GM23338 (cell line): Measurements from ENCODE around the gene CARMIL1. TPM values are rescaled to one million over a fixed set of nuclear protein-coding genes. Genes with fewer than 3 reads are reported as not detected.

Experiments
- ATAC-seq: fragments of 200-7000 bp; cut with Tn5 transposase; 3 replicates; pipeline ENCODE4 v1.9.1; 2020
- DNase-seq: peaks from one replicate; pipeline ENCODE4 v3.0.0-alpha.2; 2015; ENCODE audit warnings: low spot score
- H2AFZ ChIP-seq: fragments of 200-600 bp; sonication (generic); 2 replicates; pipeline ENCODE4 v1.8.0; 2016; ENCODE audit warnings: antibody characterized with exemption, mild to moderate bottlenecking, moderate library complexity
- H3F3A ChIP-seq: fragments of 200-600 bp; sonication (generic); replicated peaks from 2 replicates; pipeline ENCODE4 v1.8.0; 2017; ENCODE audit warnings: antibody characterized with exemption, mixed run types, low read depth
- H3K27ac ChIP-seq: fragments of 200-600 bp; sonication (generic); 2 replicates; pipeline ENCODE4 v1.6.1; 2016; ENCODE audit warnings: low read depth
- H3K27me3 ChIP-seq: fragments of 200-600 bp; sonication (generic); 2 replicates; pipeline ENCODE4 v1.8.0; 2016; ENCODE audit warnings: mild to moderate bottlenecking, mixed run types, moderate library complexity; ENCODE audit not compliant: insufficient read depth
- H3K36me3 ChIP-seq: fragments of 200-600 bp; sonication (generic); 2 replicates; pipeline ENCODE4 v1.8.0; 2016; ENCODE audit warnings: mild to moderate bottlenecking; ENCODE audit not compliant: insufficient read depth
- H3K4me1 ChIP-seq: fragments of 200-600 bp; sonication (generic); 2 replicates; pipeline ENCODE4 v1.8.0; 2016; ENCODE audit warnings: mild to moderate bottlenecking, moderate library complexity; ENCODE audit not compliant: insufficient read depth
- H3K4me2 ChIP-seq: fragments of 200-600 bp; sonication (generic); 2 replicates; pipeline ENCODE4 v1.7.1; 2017; ENCODE audit warnings: mixed run types
- H3K4me3 ChIP-seq: fragments of 200-600 bp; sonication (generic); 2 replicates; pipeline ENCODE4 v1.6.1; 2016; ENCODE audit warnings: mixed run types
- H3K79me2 ChIP-seq: fragments of 200-600 bp; sonication (generic); replicated peaks from 2 replicates; pipeline ENCODE4 v1.8.0; 2017; ENCODE audit warnings: mild to moderate bottlenecking; ENCODE audit not compliant: insufficient read depth
- H3K9me2 ChIP-seq: fragments of 200-600 bp; sonication (generic); 2 replicates; pipeline ENCODE4 v1.8.0; 2017; ENCODE audit not compliant: insufficient read depth
- H4K20me1 ChIP-seq: fragments of 200-600 bp; sonication (generic); replicated peaks from 2 replicates; pipeline ENCODE4 v1.8.0; 2017; ENCODE audit warnings: mild to moderate bottlenecking; ENCODE audit not compliant: insufficient read depth
- H3K27ac Mint-ChIP-seq: 2 replicates; pipeline ENCODE4 v1.8.0; 2020; ENCODE audit warnings: inconsistent platforms, mild to moderate bottlenecking, moderate library complexity, mixed read lengths
- H3K27me3 Mint-ChIP-seq: 3 replicates; pipeline ENCODE4 v1.8.0; 2022; ENCODE audit warnings: low read depth, mild to moderate bottlenecking, moderate library complexity, mixed read lengths, inconsistent platforms; ENCODE audit not compliant: insufficient read depth, poor library complexity
- H3K36me3 Mint-ChIP-seq: 3 replicates; pipeline ENCODE4 v1.8.0; 2021; ENCODE audit warnings: low read depth, mild to moderate bottlenecking, inconsistent platforms, moderate library complexity, mixed read lengths
- H3K4me1 Mint-ChIP-seq: 3 replicates; pipeline ENCODE4 v1.8.0; 2020; ENCODE audit warnings: mild to moderate bottlenecking, inconsistent platforms, mixed read lengths
- H3K4me3 Mint-ChIP-seq: 3 replicates; pipeline ENCODE4 v1.8.0; 2021; ENCODE audit warnings: moderate library complexity, mild to moderate bottlenecking, inconsistent platforms, mixed read lengths
- H3K9me3 Mint-ChIP-seq: 3 replicates; pipeline ENCODE4 v1.8.0; 2020; ENCODE audit warnings: moderate library complexity, mild to moderate bottlenecking, inconsistent platforms, mixed read lengths
- CREB1 ChIP-seq: fragments of 250-450 bp; sonication (Bioruptor Pico); IDR thresholded peaks from 2 replicates; pipeline ENCODE4 v1.5.0; 2020; ENCODE audit warnings: low read depth, mild to moderate bottlenecking, moderate library complexity
- CTCF ChIP-seq, 2 experiments: fragments of 200-600 bp in 1 of 2; sonication (generic) in 1 of 2; conservative IDR thresholded peaks; 2 replicates each; pipeline versions ENCODE4 v1.5.1 to v1.6.1; 2016 to 2017; ENCODE audit warnings: antibody characterized with exemption in 2 of 2, low read depth in 2 of 2, mild to moderate bottlenecking in 2 of 2, moderate library complexity in 1 of 2
- ETS1 ChIP-seq: IDR thresholded peaks from 2 replicates; pipeline ENCODE4 v1.6.1; 2016; ENCODE audit warnings: antibody characterized with exemption
- EZH2 ChIP-seq: fragments of 200-600 bp; sonication (generic); IDR thresholded peaks from one replicate; pipeline ENCODE4 v1.8.0; 2017; ENCODE audit warnings: antibody characterized with exemption, mild to moderate bottlenecking, low read depth; ENCODE audit not compliant: unreplicated experiment
- EZH2phosphoT487 ChIP-seq: fragments of 200-600 bp; sonication (generic); IDR thresholded peaks from one replicate; pipeline ENCODE4 v1.8.1; 2018; ENCODE audit warnings: antibody characterized with exemption; ENCODE audit not compliant: unreplicated experiment
- JUNB ChIP-seq: IDR thresholded peaks from one replicate; pipeline ENCODE4 v1.6.1; 2016; ENCODE audit warnings: antibody characterized with exemption; ENCODE audit not compliant: unreplicated experiment
- NANOG ChIP-seq: IDR thresholded peaks from 2 replicates; pipeline ENCODE4 v1.6.1; 2016; ENCODE audit warnings: antibody characterized with exemption, borderline replicate concordance
- POLR2AphosphoS5 ChIP-seq: IDR thresholded peaks from 2 replicates; pipeline ENCODE4 v1.6.1; 2016; ENCODE audit warnings: antibody characterized with exemption, low read depth
- STAT1 ChIP-seq: IDR thresholded peaks from one replicate; pipeline ENCODE4 v1.6.1; 2016; ENCODE audit warnings: antibody characterized with exemption; ENCODE audit not compliant: unreplicated experiment
- ZNF114 ChIP-seq: fragments of 250-450 bp; sonication (Bioruptor Pico); IDR thresholded peaks from 2 replicates; pipeline ENCODE4 v1.5.0; 2020; ENCODE audit warnings: mild to moderate bottlenecking, moderate library complexity
- ZNF331 ChIP-seq: fragments of 250-450 bp; sonication (Bioruptor Pico); IDR thresholded peaks from 2 replicates; pipeline ENCODE4 v1.5.0; 2020; ENCODE audit warnings: low read depth, mild to moderate bottlenecking, moderate library complexity
- polyA plus RNA-seq: library from polyadenylated mRNA; unstranded; fragments of >200 nt; fragmentation: Nextera tagmentation; extraction: Ambion mirVana; gene quantifications from 2 replicates; pipeline ENCODE4 v1.2.1, GENCODE V29; 2016
- total RNA-seq: library from RNA; depleted of rRNA; stranded (reverse); fragments of >200 nt; shearing (Covaris generic); gene quantifications from 2 replicates; pipeline ENCODE4 v1.2.3, GENCODE V29; 2014
- TF ChIP-seq, protein P1 (sequence below): fragments of 250-450 bp; sonication (Bioruptor Pico); IDR thresholded peaks from 2 replicates; pipeline ENCODE4 v1.5.0; 2020; ENCODE audit warnings: mild to moderate bottlenecking, moderate library complexity

CARMIL1 gene
- total and polyA plus RNA-seq, 2 experiments from 2014 or later = 43.2 to 66.9 TPM

DNA sequence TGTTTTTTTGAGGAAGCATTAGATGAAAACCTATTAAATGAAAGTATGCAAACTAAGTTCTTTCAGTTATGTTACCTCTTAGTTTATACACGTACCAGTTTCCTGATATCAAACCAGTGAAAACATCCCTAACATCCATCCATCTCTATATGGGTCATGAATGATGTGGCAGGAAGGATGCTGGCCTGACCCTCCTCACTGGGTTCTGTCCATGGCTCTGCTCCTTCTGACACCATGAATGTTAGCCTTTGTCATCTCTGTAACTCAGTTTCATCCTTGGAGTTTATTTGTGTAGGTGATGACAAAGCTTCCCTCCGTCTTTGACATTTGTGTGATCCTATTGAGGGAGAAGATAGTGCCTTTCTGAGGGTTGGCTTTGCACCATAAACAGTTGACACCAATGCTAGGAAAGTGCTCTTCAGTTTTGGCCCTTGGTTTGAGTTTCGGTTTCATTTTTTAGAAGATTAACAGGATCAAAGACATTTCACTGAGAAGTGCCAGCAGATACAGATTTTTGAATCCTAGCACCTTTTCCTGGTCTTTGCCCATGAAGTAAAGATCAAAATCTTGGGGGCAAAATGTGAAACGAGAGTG lies 300.8 kb downstream of the CARMIL1 start (continued):
- TF ChIP-seq CTCF (conservative IDR thresholded peaks at IDR 0.05; ENCODE audit: low read depth in 2 of 2) (no peak), EZH2phosphoT487 (no peak), POLR2AphosphoS5 (no peak)

DNA sequence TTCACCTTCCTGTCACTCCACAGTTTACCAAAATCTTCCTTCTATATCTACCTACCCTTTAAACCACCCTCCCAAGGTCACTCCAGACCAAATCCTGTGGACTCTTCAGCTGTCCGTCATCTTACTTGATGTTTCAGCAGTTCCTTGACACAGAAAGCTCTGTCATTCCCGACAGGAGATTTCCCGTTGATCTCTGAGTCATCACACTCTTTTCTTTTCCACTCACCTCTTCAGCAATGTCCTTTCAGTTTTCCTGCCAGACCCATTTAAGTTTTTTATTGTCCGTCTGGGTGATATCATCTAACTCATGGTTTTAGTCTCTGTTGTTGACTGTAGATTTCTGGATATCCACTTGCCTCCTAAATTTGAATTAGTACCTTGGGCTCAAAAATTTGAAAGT lies 302.9 kb downstream of the CARMIL1 start:
- H3K27ac Mint-ChIP-seq = no peak overlapping the region
- TF ChIP-seq CREB1 (CRISPR knock-in tag) = no peak
- TF ChIP-seq, protein P1, sequence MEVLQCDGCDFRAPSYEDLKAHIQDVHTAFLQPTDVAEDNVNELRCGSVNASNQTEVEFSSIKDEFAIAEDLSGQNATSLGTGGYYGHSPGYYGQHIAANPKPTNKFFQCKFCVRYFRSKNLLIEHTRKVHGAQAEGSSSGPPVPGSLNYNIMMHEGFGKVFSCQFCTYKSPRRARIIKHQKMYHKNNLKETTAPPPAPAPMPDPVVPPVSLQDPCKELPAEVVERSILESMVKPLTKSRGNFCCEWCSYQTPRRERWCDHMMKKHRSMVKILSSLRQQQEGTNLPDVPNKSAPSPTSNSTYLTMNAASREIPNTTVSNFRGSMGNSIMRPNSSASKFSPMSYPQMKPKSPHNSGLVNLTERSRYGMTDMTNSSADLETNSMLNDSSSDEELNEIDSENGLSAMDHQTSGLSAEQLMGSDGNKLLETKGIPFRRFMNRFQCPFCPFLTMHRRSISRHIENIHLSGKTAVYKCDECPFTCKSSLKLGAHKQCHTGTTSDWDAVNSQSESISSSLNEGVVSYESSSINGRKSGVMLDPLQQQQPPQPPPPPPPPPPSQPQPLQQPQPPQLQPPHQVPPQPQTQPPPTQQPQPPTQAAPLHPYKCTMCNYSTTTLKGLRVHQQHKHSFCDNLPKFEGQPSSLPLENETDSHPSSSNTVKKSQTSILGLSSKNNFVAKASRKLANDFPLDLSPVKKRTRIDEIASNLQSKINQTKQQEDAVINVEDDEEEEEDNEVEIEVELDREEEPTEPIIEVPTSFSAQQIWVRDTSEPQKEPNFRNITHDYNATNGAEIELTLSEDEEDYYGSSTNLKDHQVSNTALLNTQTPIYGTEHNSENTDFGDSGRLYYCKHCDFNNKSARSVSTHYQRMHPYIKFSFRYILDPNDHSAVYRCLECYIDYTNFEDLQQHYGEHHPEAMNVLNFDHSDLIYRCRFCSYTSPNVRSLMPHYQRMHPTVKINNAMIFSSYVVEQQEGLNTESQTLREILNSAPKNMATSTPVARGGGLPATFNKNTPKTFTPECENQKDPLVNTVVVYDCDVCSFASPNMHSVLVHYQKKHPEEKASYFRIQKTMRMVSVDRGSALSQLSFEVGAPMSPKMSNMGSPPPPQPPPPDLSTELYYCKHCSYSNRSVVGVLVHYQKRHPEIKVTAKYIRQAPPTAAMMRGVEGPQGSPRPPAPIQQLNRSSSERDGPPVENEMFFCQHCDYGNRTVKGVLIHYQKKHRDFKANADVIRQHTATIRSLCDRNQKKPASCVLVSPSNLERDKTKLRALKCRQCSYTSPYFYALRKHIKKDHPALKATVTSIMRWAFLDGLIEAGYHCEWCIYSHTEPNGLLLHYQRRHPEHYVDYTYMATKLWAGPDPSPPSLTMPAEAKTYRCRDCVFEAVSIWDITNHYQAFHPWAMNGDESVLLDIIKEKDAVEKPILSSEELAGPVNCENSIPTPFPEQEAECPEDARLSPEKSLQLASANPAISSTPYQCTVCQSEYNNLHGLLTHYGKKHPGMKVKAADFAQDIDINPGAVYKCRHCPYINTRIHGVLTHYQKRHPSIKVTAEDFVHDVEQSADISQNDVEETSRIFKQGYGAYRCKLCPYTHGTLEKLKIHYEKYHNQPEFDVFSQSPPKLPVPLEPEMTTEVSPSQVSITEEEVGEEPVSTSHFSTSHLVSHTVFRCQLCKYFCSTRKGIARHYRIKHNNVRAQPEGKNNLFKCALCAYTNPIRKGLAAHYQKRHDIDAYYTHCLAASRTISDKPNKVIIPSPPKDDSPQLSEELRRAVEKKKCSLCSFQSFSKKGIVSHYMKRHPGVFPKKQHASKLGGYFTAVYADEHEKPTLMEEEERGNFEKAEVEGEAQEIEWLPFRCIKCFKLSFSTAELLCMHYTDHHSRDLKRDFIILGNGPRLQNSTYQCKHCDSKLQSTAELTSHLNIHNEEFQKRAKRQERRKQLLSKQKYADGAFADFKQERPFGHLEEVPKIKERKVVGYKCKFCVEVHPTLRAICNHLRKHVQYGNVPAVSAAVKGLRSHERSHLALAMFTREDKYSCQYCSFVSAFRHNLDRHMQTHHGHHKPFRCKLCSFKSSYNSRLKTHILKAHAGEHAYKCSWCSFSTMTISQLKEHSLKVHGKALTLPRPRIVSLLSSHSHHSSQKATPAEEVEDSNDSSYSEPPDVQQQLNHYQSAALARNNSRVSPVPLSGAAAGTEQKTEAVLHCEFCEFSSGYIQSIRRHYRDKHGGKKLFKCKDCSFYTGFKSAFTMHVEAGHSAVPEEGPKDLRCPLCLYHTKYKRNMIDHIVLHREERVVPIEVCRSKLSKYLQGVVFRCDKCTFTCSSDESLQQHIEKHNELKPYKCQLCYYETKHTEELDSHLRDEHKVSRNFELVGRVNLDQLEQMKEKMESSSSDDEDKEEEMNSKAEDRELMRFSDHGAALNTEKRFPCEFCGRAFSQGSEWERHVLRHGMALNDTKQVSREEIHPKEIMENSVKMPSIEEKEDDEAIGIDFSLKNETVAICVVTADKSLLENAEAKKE (CRISPR knock-in tag) = no peak
- TF ChIP-seq ETS1 = no peak
- TF ChIP-seq EZH2phosphoT487 = no peak
- TF ChIP-seq EZH2 = no peak
- TF ChIP-seq CTCF (conservative IDR thresholded peaks at IDR 0.05; ENCODE audit: low read depth in 2 of 2) = no peak
- no peak for TF ChIP-seq ZNF331 (CRISPR knock-in tag)
- no peak for TF ChIP-seq NANOG
- no peak for TF ChIP-seq STAT1
- no peak for TF ChIP-seq JUNB
- TF ChIP-seq POLR2AphosphoS5 = no peak
- no peak for TF ChIP-seq ZNF114 (CRISPR knock-in tag)

More for the DNA sequence above, 302.9 kb downstream of the CARMIL1 start:
- Histone ChIP-seq H3K36me3 (no peaks in the 10 kb centered on the region), H3K9me2 (no peaks in the 10 kb centered on the region), H2AFZ (no peak overlapping the region), H3K4me1 (no peaks in the 10 kb centered on the region), H4K20me1 (no peaks in the 10 kb centered on the region; the same call in 1 of the 2 replicates), H3K4me3 (no peak overlapping the region), H3K27me3 (no peaks in the 10 kb centered on the region), H3K4me2 (no peak overlapping the region), H3K27ac (no peak overlapping the region), H3K79me2 (no peaks in the 10 kb centered on the region), H3F3A (no peaks in the 10 kb centered on the region)
- peaks cover 2% of the 10 kb centered on the region for H3K27me3 Mint-ChIP-seq
- DNase-seq (no peak), ATAC-seq (no peak)
- peaks cover 22% of the 10 kb centered on the region; the same call in 2 of the 3 replicates for H3K36me3 Mint-ChIP-seq
- no peaks in the 10 kb centered on the region for H3K9me3 Mint-ChIP-seq
- no peak overlapping the region for H3K4me3 Mint-ChIP-seq
- H3K4me1 Mint-ChIP-seq = no peaks in the 10 kb centered on the region
